Measurements from ENCODE around the gene MYO16.

The MYO16 gene

GRCh38 chr13:108940121-108940520, 310.7 kb downstream of the MYO16 start:
- Histone ChIP-seq H3K4me3 (ENCODE audit: low read depth, low read length) (no peak overlapping the region), H3K27ac (ENCODE audit: extremely low read depth, low read depth, low read length) (no peak overlapping the region), H3K36me3 (ENCODE audit: control insufficient read depth in 2 of 2, insufficient read depth in 1 of 2, low read length in 2 of 2) (no peaks in the 10 kb centered on the region), H3K9me3 (ENCODE audit: control insufficient read depth, insufficient read depth, low read depth, low read length) (no peaks in the 10 kb centered on the region), H3K4me1 (ENCODE audit: control insufficient read depth, insufficient read depth, low read length) (no peaks in the 10 kb centered on the region)
- POLR2A ChIA-PET, result no interaction called here
- CTCF ChIA-PET, result no interaction called here
- TF ChIP-seq ZNF433 (tag by site-specific recombination; IDR thresholded peaks at IDR 0.05; ENCODE audit: low read depth) (no peak), PATZ1 (tag by site-specific recombination; IDR thresholded peaks at IDR 0.05) (no peak), GLIS1 (tag by site-specific recombination; IDR thresholded peaks at IDR 0.05) (no peak), ZIC2 (tag by site-specific recombination; IDR thresholded peaks at IDR 0.05) (no peak), ZNF391 (tag by site-specific recombination; IDR thresholded peaks at IDR 0.05; ENCODE audit: borderline replicate concordance, low read depth) (no peak), ZNF350 (tag by site-specific recombination; IDR thresholded peaks at IDR 0.05) (no peak)
- TF ChIP-seq, protein P1, sequence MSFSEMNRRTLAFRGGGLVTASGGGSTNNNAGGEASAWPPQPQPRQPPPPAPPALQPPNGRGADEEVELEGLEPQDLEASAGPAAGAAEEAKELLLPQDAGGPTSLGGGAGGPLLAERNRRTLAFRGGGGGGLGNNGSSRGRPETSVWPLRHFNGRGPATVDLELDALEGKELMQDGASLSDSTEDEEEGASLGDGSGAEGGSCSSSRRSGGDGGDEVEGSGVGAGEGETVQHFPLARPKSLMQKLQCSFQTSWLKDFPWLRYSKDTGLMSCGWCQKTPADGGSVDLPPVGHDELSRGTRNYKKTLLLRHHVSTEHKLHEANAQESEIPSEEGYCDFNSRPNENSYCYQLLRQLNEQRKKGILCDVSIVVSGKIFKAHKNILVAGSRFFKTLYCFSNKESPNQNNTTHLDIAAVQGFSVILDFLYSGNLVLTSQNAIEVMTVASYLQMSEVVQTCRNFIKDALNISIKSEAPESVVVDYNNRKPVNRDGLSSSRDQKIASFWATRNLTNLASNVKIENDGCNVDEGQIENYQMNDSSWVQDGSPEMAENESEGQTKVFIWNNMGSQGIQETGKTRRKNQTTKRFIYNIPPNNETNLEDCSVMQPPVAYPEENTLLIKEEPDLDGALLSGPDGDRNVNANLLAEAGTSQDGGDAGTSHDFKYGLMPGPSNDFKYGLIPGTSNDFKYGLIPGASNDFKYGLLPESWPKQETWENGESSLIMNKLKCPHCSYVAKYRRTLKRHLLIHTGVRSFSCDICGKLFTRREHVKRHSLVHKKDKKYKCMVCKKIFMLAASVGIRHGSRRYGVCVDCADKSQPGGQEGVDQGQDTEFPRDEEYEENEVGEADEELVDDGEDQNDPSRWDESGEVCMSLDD (tag by site-specific recombination; IDR thresholded peaks at IDR 0.05), result no peak
- TF ChIP-seq, protein P2, sequence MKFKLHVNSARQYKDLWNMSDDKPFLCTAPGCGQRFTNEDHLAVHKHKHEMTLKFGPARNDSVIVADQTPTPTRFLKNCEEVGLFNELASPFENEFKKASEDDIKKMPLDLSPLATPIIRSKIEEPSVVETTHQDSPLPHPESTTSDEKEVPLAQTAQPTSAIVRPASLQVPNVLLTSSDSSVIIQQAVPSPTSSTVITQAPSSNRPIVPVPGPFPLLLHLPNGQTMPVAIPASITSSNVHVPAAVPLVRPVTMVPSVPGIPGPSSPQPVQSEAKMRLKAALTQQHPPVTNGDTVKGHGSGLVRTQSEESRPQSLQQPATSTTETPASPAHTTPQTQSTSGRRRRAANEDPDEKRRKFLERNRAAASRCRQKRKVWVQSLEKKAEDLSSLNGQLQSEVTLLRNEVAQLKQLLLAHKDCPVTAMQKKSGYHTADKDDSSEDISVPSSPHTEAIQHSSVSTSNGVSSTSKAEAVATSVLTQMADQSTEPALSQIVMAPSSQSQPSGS (tag by site-specific recombination; IDR thresholded peaks at IDR 0.05; ENCODE audit: low read depth), result no peak

DNA sequence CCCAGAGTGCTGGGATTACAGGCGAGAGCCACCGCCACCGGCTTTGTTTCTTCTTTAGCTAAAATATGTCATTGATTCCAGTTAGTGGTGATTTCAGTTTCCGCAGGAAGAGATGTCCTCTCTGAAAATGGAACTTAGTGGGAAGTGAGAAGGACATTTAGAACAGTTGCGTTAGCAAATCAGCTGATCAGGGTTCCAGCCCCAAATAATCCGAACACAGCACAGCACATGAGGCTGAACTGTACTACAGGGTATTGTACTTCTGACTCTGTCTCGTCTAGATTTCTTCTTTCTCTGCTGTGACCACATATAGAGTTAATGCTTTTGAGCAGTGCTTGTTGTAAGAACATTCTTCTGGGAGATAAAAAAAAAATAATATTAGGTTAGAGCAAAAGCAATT, 314.4 kb downstream of the MYO16 start:
- TF ChIP-seq HOXD13 (CRISPR knock-in tag; IDR thresholded peaks at IDR 0.05; ENCODE audit: borderline replicate concordance) (no peak), ZNF114 (tag by site-specific recombination; IDR thresholded peaks at IDR 0.05) (no peak), KLF1 (tag by site-specific recombination; IDR thresholded peaks at IDR 0.05) (no peak), ZNF548 (tag by site-specific recombination; IDR thresholded peaks at IDR 0.05) (no peak), ZNF335 (tag by site-specific recombination; conservative IDR thresholded peaks at IDR 0.05) (no peak), KLF16 (tag by site-specific recombination; IDR thresholded peaks at IDR 0.05) (no peak), ZNF777 (tag by site-specific recombination; IDR thresholded peaks at IDR 0.05; ENCODE audit: borderline replicate concordance) (no peak), TCF7L2 (IDR thresholded peaks at IDR 0.05; ENCODE audit: borderline replicate concordance, low read depth, low read length) (no peak), ZNF660 (tag by site-specific recombination; IDR thresholded peaks at IDR 0.05) (no peak), ZNF558 (tag by site-specific recombination; IDR thresholded peaks at IDR 0.05) (no peak), ZNF175 (tag by site-specific recombination; IDR thresholded peaks at IDR 0.05) (no peak), ZBTB21 (tag by site-specific recombination; IDR thresholded peaks at IDR 0.05) (no peak)
- TF ChIP-seq, protein P3, sequence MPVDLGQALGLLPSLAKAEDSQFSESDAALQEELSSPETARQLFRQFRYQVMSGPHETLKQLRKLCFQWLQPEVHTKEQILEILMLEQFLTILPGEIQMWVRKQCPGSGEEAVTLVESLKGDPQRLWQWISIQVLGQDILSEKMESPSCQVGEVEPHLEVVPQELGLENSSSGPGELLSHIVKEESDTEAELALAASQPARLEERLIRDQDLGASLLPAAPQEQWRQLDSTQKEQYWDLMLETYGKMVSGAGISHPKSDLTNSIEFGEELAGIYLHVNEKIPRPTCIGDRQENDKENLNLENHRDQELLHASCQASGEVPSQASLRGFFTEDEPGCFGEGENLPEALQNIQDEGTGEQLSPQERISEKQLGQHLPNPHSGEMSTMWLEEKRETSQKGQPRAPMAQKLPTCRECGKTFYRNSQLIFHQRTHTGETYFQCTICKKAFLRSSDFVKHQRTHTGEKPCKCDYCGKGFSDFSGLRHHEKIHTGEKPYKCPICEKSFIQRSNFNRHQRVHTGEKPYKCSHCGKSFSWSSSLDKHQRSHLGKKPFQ (tag by site-specific recombination; IDR thresholded peaks at IDR 0.05), result no peak
- TF ChIP-seq, protein P4, sequence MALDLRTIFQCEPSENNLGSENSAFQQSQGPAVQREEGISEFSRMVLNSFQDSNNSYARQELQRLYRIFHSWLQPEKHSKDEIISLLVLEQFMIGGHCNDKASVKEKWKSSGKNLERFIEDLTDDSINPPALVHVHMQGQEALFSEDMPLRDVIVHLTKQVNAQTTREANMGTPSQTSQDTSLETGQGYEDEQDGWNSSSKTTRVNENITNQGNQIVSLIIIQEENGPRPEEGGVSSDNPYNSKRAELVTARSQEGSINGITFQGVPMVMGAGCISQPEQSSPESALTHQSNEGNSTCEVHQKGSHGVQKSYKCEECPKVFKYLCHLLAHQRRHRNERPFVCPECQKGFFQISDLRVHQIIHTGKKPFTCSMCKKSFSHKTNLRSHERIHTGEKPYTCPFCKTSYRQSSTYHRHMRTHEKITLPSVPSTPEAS (tag by site-specific recombination; IDR thresholded peaks at IDR 0.05), result no peak
- CTCF ChIA-PET, result no interaction called here
- no peaks in the 10 kb centered on the region for H3K4me1 ChIP-seq (ENCODE audit: control insufficient read depth, insufficient read depth, low read length)
- H3K4me3 ChIP-seq (ENCODE audit: low read depth, low read length), result no peak overlapping the region
- no peaks in the 10 kb centered on the region for H3K9me3 ChIP-seq (ENCODE audit: control insufficient read depth, insufficient read depth, low read depth, low read length)
- POLR2A ChIA-PET, result no interaction called here
- no peaks in the 10 kb centered on the region for H3K36me3 ChIP-seq (ENCODE audit: control insufficient read depth in 2 of 2, insufficient read depth in 1 of 2, low read length in 2 of 2)
- no peak overlapping the region for H3K27ac ChIP-seq (ENCODE audit: extremely low read depth, low read depth, low read length)

All from HEK293 (cell line).